Fibroblast of lung (primary cell): ENCODE measurements around the gene RIPK4.

Experiments
- CTCF ChIP-seq, 2 donors: IDR thresholded peaks in 1 of 2; conservative IDR thresholded peaks in 1 of 2; 1 replicate in 1 of 2; 2 replicates in 1 of 2; pipeline ENCODE4 v1.5.1; 2011 to 2012; ENCODE audit warnings: low read length in 2 of 2, control low read depth in 1 of 2, inconsistent platforms in 1 of 2, low read depth in 1 of 2, mild to moderate bottlenecking in 1 of 2
- EZH2 ChIP-seq: IDR thresholded peaks from 2 replicates; pipeline ENCODE4 v1.5.1; 2012; ENCODE audit warnings: low read length, control low read depth, mild to moderate bottlenecking; ENCODE audit errors: missing control alignments

GRCh38 chr21:41725421-41726031, 41.3 kb downstream of the RIPK4 start:
- TF ChIP-seq EZH2 (no peak), CTCF (conservative IDR thresholded peaks at IDR 0.05 in 1 of 2, IDR thresholded peaks at IDR 0.05 in 1 of 2; ENCODE audit: low read depth in 1 of 2, low read length in 2 of 2) (no peak)
